SU-DHL-6 (cell line): Measurements from ENCODE around the gene FAM83D.

ENCODE experiments used
- CTCF ChIP-seq: fragments of 200-600 bp; sonication (generic); IDR thresholded peaks from one replicate; pipeline ENCODE4 v1.5.1; 2017; ENCODE audit warnings: antibody characterized with exemption, mild to moderate bottlenecking, low read length, moderate library complexity; ENCODE audit not compliant: insufficient read depth, poor library complexity, severe bottlenecking
- EZH2phosphoT487 ChIP-seq: fragments of 200-600 bp; sonication (generic), shearing (Covaris generic); conservative IDR thresholded peaks from 2 replicates; pipeline ENCODE4 v1.6.1; 2018; ENCODE audit warnings: mild to moderate bottlenecking, antibody characterized with exemption, low read length, moderate library complexity, mixed read lengths

GRCh38 chr20:38965264-38965663, 39.0 kb downstream of the FAM83D start:
- TF ChIP-seq EZH2phosphoT487 (no peak), CTCF (no peak)
